H1 (cell line): ENCODE data around the gene PLXNA4. TPM values are rescaled to one million over a fixed set of nuclear protein-coding genes. Genes with fewer than 3 reads are reported as not detected.

Experiments used
- CBX8 ChIP-seq: fragments of 300-800, 300-1000 bp; sonication (generic); IDR thresholded peaks from 2 replicates; pipeline ENCODE4 v1.7.1; 2016; ENCODE audit warnings: low read depth, low read length, borderline replicate concordance
- KDM5A ChIP-seq: fragments of 200-600 bp; IDR thresholded peaks from 2 replicates; pipeline ENCODE4 v1.7.1; 2012; ENCODE audit warnings: mild to moderate bottlenecking, low read length, inconsistent platforms, mixed read lengths
- RNF2 ChIP-seq: fragments of 200-900, 300-1000 bp; sonication (generic); IDR thresholded peaks from 2 replicates; pipeline ENCODE4 v1.7.1; 2016; ENCODE audit warnings: borderline replicate concordance, low read depth, mild to moderate bottlenecking, antibody characterized with exemption, low read length; ENCODE audit not compliant: poor library complexity, severe bottlenecking; ENCODE audit errors: missing control alignments
- SIRT6 ChIP-seq: IDR thresholded peaks from one replicate; pipeline ENCODE4 v1.7.1; 2012; ENCODE audit warnings: low read length, inconsistent platforms
- SP1 ChIP-seq: IDR thresholded peaks from 2 replicates; pipeline ENCODE4 v1.6.1; 2011; ENCODE audit warnings: low read depth, low read length
- TBP ChIP-seq: IDR thresholded peaks from 2 replicates; pipeline ENCODE4 v1.6.1; 2011; ENCODE audit warnings: low read depth, low read length, improper control_type of control experiment
- polyA plus RNA-seq, 7 experiments: library from polyadenylated mRNA; depleted of rRNA in 3 of 7; stranded (reverse) in 5 of 7; unstranded in 2 of 7; fragments of >200 nt in 5 of 7; fragments of 200-250 nt in 2 of 7; gene quantifications; 1 replicate in 5 of 7; 2 replicates in 1 of 7; 4 replicates in 1 of 7; pipeline versions ENCODE4 v1.2.1 to v1.2.3, GENCODE V29; 2011 to 2013; ENCODE audit warnings: missing spikeins in 2 of 7, mixed read lengths in 2 of 7
- total RNA-seq: library from RNA; stranded (reverse); fragmentation: NEBNext Ultra II Directional; extraction: Animal tissue kit (Norgen Biotek cat#: 25700); gene quantifications from 2 replicates; pipeline ENCODE4 v1.2.1, GENCODE V29; 2021
- TF ChIP-seq, protein P1 (sequence below), 3 experiments: IDR thresholded peaks; 1 replicate in 2 of 3; 2 replicates in 1 of 3; pipeline versions ENCODE4 v1.5.1 to v1.6.1; 2011; ENCODE audit warnings: low read length in 3 of 3, mild to moderate bottlenecking in 3 of 3, inconsistent platforms in 2 of 3, low read depth in 1 of 3, moderate library complexity in 1 of 3; ENCODE audit not compliant: insufficient read depth in 1 of 3; ENCODE audit errors: control extremely low read depth in 1 of 3

The PLXNA4 gene
- total and polyA plus RNA-seq, 2 of the 8 experiments (the other 6 are each of a cell fraction or from before 2014, with no cell fraction given) = 0.76 to 0.79 TPM

DNA sequence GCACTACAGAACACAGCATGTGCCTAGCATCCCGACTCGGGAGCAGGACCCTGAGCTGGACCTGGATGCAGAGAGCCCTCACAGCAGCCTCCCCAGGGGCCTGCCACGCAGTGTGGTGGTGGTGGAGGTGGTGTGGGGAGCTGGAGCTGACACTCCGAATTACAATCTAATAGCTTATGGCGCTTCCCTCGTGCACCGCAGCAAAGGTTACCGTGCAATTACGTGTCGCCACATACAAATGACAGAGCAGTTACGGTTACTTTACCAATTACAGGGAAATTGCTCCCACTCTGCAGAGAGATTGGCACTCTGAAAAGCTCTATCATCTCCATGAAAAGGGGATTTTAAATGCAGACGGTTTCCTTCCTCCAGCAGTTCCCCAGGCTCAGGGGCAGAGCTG lies 81.8 kb downstream of the PLXNA4 start (continued):
- TF ChIP-seq, protein P1, sequence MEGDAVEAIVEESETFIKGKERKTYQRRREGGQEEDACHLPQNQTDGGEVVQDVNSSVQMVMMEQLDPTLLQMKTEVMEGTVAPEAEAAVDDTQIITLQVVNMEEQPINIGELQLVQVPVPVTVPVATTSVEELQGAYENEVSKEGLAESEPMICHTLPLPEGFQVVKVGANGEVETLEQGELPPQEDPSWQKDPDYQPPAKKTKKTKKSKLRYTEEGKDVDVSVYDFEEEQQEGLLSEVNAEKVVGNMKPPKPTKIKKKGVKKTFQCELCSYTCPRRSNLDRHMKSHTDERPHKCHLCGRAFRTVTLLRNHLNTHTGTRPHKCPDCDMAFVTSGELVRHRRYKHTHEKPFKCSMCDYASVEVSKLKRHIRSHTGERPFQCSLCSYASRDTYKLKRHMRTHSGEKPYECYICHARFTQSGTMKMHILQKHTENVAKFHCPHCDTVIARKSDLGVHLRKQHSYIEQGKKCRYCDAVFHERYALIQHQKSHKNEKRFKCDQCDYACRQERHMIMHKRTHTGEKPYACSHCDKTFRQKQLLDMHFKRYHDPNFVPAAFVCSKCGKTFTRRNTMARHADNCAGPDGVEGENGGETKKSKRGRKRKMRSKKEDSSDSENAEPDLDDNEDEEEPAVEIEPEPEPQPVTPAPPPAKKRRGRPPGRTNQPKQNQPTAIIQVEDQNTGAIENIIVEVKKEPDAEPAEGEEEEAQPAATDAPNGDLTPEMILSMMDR (IDR thresholded peaks at IDR 0.05; ENCODE audit: control extremely low read depth in 1 of 3, insufficient read depth in 1 of 3, low read depth in 1 of 3, low read length in 3 of 3) = no peak
- TF ChIP-seq TBP = no peak
- no peak for TF ChIP-seq KDM5A
- TF ChIP-seq SP1 = no peak
- no peak for TF ChIP-seq RNF2
- no peak for TF ChIP-seq SIRT6
- no peak for TF ChIP-seq CBX8
